ENCODE results near the gene CMIP.

The CMIP gene

DNA sequence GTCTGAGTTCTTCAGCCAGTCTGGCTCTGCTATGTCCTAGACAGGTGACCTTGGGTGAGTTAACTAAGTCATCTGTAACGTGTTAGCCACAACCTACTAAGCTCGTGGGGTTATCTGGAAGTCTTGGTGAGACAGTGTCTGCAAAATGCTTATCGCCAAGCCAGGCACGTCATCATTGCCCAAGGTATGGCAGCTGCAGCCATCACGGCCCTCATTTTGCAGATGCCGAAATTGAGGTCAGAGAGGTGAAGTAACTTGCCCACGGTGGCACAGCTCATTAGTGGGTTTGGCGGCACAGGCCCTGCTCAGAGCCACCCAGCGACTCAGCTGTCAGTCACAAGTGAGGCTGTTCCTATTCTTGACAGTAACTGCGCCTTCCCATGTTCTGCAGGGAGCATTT lies 79.8 kb downstream of the CMIP start:
- TF ChIP-seq, protein P1, sequence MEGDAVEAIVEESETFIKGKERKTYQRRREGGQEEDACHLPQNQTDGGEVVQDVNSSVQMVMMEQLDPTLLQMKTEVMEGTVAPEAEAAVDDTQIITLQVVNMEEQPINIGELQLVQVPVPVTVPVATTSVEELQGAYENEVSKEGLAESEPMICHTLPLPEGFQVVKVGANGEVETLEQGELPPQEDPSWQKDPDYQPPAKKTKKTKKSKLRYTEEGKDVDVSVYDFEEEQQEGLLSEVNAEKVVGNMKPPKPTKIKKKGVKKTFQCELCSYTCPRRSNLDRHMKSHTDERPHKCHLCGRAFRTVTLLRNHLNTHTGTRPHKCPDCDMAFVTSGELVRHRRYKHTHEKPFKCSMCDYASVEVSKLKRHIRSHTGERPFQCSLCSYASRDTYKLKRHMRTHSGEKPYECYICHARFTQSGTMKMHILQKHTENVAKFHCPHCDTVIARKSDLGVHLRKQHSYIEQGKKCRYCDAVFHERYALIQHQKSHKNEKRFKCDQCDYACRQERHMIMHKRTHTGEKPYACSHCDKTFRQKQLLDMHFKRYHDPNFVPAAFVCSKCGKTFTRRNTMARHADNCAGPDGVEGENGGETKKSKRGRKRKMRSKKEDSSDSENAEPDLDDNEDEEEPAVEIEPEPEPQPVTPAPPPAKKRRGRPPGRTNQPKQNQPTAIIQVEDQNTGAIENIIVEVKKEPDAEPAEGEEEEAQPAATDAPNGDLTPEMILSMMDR (IDR thresholded peaks at IDR 0.05), result no peak

DNA sequence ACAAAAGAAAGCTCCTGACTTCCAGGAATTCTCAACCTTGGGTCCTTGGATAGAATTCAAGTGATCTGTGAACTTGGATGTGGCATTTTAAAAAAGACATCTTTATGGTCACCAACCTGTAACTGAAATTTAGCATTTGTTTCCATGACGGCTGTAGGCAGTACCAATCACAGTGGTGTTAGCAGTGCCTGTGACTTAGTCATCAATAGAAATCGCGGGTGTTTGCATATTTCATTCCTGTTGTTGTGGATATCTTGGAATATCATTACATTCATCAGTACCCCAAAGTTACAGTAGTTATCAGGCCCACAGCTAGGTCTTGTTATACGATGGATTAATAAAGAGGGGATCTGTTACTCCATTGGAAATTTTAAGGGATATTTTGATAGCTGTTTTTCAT lies 81.6 kb downstream of the CMIP start:
- TF ChIP-seq, protein P1 (IDR thresholded peaks at IDR 0.05), result no peak

DNA sequence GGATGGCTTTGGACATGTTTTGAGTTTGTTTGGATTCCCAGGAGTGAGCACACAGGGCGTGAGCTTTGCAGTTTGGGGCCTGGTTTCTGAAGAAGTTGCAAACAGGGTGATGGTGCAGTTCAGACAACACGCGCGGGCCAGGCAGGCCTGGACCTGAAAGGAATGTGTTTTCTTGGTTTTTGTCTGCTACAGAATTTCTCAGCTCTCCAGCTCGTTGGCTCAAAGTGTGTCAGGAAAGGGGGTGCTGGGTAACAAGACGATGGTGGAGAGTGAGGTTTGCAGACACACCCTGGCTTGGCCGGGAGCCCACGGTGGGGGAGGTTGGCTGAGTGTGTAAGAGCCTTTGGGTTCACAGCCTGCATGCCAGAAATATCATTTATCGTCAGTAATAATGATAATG lies 82.3 kb downstream of the CMIP start:
- TF ChIP-seq, protein P1 (IDR thresholded peaks at IDR 0.05), result no peak

DNA sequence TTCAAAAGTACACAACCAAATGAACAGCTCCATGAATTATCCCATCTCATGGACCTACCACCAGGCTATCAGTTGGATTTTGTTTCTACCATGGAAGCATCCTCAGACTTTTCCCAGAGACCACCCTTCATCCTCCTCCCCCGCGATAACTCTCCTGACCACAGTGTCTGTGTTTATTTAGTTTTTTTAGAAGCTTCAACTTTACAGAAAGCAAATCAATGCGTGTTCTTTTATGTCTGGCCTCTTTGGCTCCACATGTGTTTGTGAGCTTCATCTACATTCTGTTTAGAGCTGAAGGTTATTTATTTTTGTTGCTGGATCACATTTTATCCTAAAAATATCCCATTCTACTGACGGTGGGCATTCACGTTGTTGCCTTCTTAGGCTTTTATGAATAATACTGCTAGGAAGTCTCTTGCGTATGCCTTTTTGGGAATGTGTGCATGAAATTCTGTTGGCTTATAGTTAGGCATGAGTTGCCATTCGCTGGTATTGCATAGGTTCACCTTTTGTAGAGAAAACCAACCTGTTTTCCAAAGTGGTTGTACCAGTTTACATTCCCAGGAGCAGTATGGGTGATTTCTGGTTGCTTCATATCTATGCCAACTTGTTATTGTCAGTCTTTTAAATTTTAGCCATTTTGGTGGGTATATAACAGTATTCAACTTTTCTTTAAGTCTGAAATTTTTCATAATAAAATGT lies 83.0 kb downstream of the CMIP start:
- TF ChIP-seq, protein P1 (IDR thresholded peaks at IDR 0.05), result no peak

DNA sequence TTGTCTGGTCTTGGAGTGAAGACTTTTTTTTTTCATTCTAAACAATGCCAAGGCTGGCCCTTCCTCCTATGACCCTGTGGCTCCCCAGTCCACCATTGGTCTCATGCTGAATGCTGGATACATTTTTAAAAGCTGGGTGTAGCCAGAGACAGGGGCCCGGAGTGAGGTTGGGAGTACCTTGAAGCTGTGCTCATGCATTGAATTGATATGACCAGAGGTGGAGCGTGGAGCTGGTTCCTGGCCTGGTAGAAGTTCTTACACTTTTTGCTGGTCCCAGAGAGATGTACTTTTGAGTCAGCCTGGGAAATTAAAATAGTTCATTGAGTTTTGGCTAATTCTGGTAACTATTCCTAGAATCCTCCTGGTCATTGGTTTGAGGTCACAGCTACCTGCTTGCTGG lies 83.6 kb downstream of the CMIP start:
- TF ChIP-seq, protein P1 (IDR thresholded peaks at IDR 0.05), result no peak

DNA sequence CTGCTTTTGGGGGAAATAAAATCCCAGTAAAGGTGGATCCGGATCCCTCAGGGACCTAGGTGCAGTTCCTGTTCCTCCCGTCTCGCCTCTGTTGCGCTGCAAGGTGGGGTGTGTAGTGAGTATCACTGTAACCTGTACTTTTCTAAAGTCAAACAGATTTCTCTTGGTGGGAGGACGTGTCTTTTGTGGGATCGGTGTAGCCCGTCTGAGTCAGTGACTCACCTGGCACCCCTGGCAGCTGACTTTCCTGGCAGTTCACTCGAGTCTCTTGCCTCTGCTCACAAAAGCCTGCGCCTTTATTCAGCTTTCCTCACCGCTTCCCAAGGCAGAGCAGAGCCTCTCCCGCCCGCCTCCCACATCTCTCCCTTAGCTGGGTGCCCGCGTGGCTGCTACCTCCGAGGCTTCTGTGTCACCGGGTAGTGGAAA lies 85.7 kb downstream of the CMIP start:
- TF ChIP-seq, protein P1 (IDR thresholded peaks at IDR 0.05), result no peak

DNA sequence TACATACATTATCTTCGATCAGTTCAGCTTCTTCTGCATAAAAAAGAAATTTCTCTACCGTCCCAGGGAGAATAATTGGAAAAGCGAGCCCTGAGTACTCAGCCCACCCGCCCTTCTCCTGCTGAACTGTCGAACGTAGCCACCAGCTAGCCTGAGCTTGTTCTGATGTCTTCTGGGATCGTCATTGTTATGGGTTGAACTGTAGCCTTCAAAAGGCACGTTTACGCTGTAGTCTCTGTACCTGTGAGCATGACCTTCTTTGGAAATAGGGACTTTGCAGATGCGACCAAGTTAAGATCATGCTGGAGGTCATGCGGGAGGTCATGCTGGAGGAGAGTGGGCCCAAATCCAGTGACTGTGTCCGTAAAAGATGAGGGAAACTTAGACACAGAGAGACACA lies 86.2 kb downstream of the CMIP start:
- TF ChIP-seq, protein P1 (IDR thresholded peaks at IDR 0.05), result no peak

DNA sequence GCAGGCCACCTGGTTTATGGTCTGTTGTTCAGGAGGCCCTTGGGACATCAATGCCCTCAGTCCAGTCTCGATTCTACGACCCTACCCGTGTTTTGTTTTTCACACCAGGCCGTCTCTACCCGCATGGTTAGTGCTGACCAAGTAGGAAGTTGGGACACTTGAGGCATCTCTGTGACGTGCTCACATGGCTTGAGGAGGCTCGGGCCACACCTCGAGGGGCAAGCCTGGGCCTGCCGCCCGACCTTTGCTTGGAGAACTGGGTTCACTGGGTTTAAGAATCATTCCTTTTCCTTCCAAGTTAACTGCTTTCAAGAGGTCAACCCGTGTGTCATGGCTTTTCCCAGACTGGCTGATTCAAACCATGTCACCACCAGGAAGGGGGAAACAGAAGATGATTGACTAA lies 86.8 kb downstream of the CMIP start:
- TF ChIP-seq, protein P1 (IDR thresholded peaks at IDR 0.05), result no peak

Measured in LNCAP (cell line).